Activated CD4-positive, CD25-positive, alpha-beta regulatory T cell (primary cell): ENCODE results near the gene GABBR2.

ENCODE experiments used
- DNase-seq, 4 experiments: peaks; one replicate each; lab custom pipeline; 2025; lab: John Stamatoyannopoulos, UW

Gene GABBR2

GRCh38 chr9:98318041-98318790 lies 390.5 kb downstream of the GABBR2 start:
- DNase-seq, result no peak

GRCh38 chr9:98317134-98317857 lies 391.4 kb downstream of the GABBR2 start:
- DNase-seq, result no peak

GRCh38 chr9:98316445-98317133 lies 392.1 kb downstream of the GABBR2 start:
- no peak for DNase-seq

GRCh38 chr9:98315551-98316060 lies 393.1 kb downstream of the GABBR2 start:
- peak; percentile 56 to 68 (median 60) for DNase-seq

GRCh38 chr9:98315067-98315453 lies 393.7 kb downstream of the GABBR2 start:
- DNase-seq, result no peak

- DNase-seq, result no peak
Observed at GRCh38 chr9:98314381-98315066, 394.2 kb downstream of the GABBR2 start.

GRCh38 chr9:98312365-98312764 lies 396.4 kb downstream of the GABBR2 start:
- DNase-seq, result no peak

GRCh38 chr9:98311541-98311940 lies 397.2 kb downstream of the GABBR2 start:
- no peak for DNase-seq

GRCh38 chr9:98310752-98311392 lies 397.9 kb downstream of the GABBR2 start:
- DNase-seq, result no peak

- no peak for DNase-seq
Observed at GRCh38 chr9:98306384-98307145, 402.2 kb downstream of the GABBR2 start.

- no peak for DNase-seq
Observed at GRCh38 chr9:98304381-98304780, 404.4 kb downstream of the GABBR2 start.

GRCh38 chr9:98303633-98304125 lies 405.1 kb downstream of the GABBR2 start:
- no peak for DNase-seq

- DNase-seq, result no peak
Observed at GRCh38 chr9:98302938-98303632, 405.6 kb downstream of the GABBR2 start.

GRCh38 chr9:98302150-98302549 lies 406.6 kb downstream of the GABBR2 start:
- DNase-seq, result no peak

GRCh38 chr9:98300611-98301010 lies 408.1 kb downstream of the GABBR2 start:
- DNase-seq, result no peak

GRCh38 chr9:98298476-98298875 lies 410.3 kb downstream of the GABBR2 start:
- DNase-seq, result no peak

- DNase-seq, result no peak
Observed at GRCh38 chr9:98295824-98296223, 412.9 kb downstream of the GABBR2 start.

- DNase-seq, result no peak
Observed at GRCh38 chr9:98291820-98292219, 416.9 kb downstream of the GABBR2 start.

GRCh38 chr9:98290411-98290810 lies 418.3 kb downstream of the GABBR2 start:
- DNase-seq, result no peak

GRCh38 chr9:98289614-98290201 lies 419.0 kb downstream of the GABBR2 start:
- DNase-seq, result no peak
